Esophagus (tissue), 2 donors: ENCODE measurements around the gene NFIA. TPM values are rescaled to one million over a fixed set of nuclear protein-coding genes. Genes with fewer than 3 reads are reported as not detected.

ENCODE experiments used
- H3K27ac ChIP-seq, 2 donors: one replicate each; pipeline ENCODE4 v1.5.1; 2013; ENCODE audit warnings: low read depth in 2 of 2, mild to moderate bottlenecking in 2 of 2, inconsistent platforms in 1 of 2, low read length in 1 of 2, moderate library complexity in 1 of 2
- H3K27me3 ChIP-seq, 2 donors: one replicate each; pipeline ENCODE4 v1.6.1; 2013; ENCODE audit warnings: low read length in 2 of 2, control low read depth in 1 of 2, mild to moderate bottlenecking in 1 of 2; ENCODE audit not compliant: insufficient read depth in 2 of 2, control insufficient read depth in 1 of 2
- H3K36me3 ChIP-seq, 2 donors: one replicate each; pipeline ENCODE4 v1.6.1; 2013; ENCODE audit warnings: low read length in 1 of 2; ENCODE audit not compliant: control insufficient read depth in 2 of 2, insufficient read depth in 2 of 2
- H3K4me1 ChIP-seq, 2 donors: one replicate each; pipeline ENCODE4 v1.6.1; 2013; ENCODE audit warnings: low read length in 1 of 2; ENCODE audit not compliant: control insufficient read depth in 2 of 2, insufficient read depth in 2 of 2
- H3K4me3 ChIP-seq, 2 donors: one replicate each; pipeline ENCODE4 v1.5.1; 2013; ENCODE audit warnings: low read length in 2 of 2, mild to moderate bottlenecking in 2 of 2, low read depth in 1 of 2, moderate library complexity in 1 of 2
- H3K9me3 ChIP-seq, 2 donors: one replicate each; pipeline ENCODE4 v1.6.1; 2013; ENCODE audit warnings: mild to moderate bottlenecking in 2 of 2, low read depth in 1 of 2, low read length in 1 of 2, moderate library complexity in 1 of 2; ENCODE audit not compliant: control insufficient read depth in 2 of 2, insufficient read depth in 1 of 2
- WGBS, 2 donors: extraction: QIAGEN DNeasy Blood & Tissue Kit; methylation state at CpG; one replicate each; pipeline ENCODE4 v1.1.7; 2013; 5-methylcytosine and 5-hydroxymethylcytosine counted together
- polyA plus RNA-seq, 2 donors: library from polyadenylated mRNA; stranded (reverse); fragments of 200-250 nt; gene quantifications; one replicate each; pipeline ENCODE4 v1.2.3, GENCODE V29; 2013
- donor health status: healthy with polysubstance abuse.
- donor health status: Bipolar disorder and iron deficiency.

NFIA gene
- polyA plus RNA-seq, 2 donors, result 9.0 to 11.0 TPM

DNA sequence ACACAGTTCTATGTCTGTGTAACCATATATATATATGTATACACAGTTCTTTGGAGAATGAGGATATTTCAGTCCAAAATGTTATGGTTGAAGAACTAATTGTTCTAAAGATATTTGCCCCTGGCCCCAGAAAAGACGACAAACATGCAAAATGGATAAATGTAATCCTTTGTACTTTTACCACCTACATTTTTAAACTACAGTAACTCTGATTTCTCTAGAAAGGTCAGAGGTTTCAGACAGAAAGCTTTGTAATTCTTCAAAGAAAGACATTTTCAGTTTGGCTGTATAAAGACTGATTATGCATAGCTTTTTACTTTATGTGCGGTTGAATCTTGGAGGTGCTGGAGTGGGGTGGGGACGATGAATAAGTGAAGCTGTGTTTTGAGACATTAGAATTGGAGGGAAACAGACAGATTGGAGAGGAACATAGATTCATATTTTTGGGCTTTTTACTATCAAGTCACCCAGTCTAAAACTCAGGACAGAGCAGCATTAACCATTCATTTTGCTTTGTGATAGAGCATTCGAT, 16.6 kb downstream of the NFIA start:
- no peaks in the 10 kb centered on the region for H3K9me3 ChIP-seq
- no peaks in the 10 kb centered on the region for H3K4me1 ChIP-seq
- H3K27me3 ChIP-seq, result no peaks in the 10 kb centered on the region
- no peak overlapping the region for H3K27ac ChIP-seq
- H3K4me3 ChIP-seq, result no peak overlapping the region
- H3K36me3 ChIP-seq, result no peaks in the 10 kb centered on the region
- 82 to 86% methylated on average over 4 of the region's 4 CpGs for WGBS, 2 donors

DNA sequence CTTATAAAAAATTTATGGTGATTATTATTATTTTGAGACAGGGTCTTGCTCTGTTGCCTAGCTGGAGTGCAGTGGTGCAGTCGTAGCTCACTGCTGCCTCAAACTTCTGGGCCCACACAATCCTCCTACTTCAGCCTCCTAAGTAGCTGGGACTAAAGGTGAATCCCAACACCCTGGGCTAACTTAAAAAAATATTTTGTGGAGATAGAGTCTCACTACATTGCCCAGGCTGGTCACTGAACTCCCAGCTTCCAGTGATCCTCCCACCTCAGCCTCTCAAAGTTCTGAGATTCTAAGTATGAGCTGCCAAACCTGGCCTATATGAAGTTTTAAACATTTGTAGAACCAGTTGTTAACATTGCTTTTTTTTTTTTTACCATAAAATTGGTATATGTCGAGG, 18.2 kb downstream of the NFIA start:
- WGBS, 2 donors, result 96 to 97% methylated on average over 2 of the region's 2 CpGs
- Histone ChIP-seq H3K4me1 (no peaks in the 10 kb centered on the region), H3K9me3 (no peaks in the 10 kb centered on the region)

DNA sequence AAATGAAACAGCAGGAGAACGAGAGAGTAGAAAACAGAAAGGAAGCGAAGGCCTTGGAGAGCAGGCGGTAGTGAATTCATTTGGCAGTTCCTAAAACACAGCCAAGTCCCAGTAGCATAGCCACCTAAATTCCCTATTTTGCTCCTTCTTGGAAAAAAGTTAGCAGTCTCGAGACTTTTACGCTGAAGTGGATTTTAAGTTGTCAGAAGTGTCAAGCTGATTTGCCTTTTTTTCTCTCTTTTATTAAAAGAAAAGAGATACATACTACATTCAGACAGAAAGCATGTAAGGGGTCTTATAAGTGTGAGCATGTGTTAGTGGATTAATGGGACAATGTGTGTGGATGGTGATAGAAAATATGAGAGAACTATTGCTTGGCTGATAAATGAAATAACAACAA, 19.2 kb downstream of the NFIA start:
- Histone ChIP-seq H3K27ac (no peak overlapping the region), H3K36me3 (no peaks in the 10 kb centered on the region), H3K27me3 (no peaks in the 10 kb centered on the region), H3K4me1 (no peaks in the 10 kb centered on the region), H3K9me3 (no peaks in the 10 kb centered on the region), H3K4me3 (no peak overlapping the region)
- 63 to 79% methylated on average over 5 of the region's 5 CpGs for WGBS, 2 donors

More for the DNA sequence above, 18.2 kb downstream of the NFIA start:
- no peaks in the 10 kb centered on the region for H3K36me3 ChIP-seq
- no peak overlapping the region for H3K27ac ChIP-seq
- no peaks in the 10 kb centered on the region for H3K27me3 ChIP-seq
- H3K4me3 ChIP-seq, result no peak overlapping the region

DNA sequence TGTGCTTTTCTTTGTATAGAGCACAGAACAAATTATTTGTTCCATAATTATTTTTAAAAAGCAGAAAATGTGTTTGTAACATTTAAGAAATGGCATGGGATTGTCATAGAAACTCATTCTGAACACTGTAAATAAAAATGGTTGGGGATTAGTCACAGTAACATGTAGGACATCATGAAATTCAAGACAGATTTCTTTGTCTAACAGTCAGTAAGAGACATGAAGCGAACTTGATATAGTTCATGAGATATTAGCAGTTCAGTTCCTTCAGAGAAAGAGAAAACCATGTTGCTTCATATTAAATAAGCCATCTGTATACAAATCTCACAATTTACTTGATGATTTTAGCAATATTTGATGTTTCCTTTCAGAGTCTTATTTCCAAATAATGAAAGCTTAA, 19.7 kb downstream of the NFIA start:
- Histone ChIP-seq H3K36me3 (no peaks in the 10 kb centered on the region), H3K4me1 (no peaks in the 10 kb centered on the region), H3K27ac (no peak overlapping the region), H3K9me3 (no peaks in the 10 kb centered on the region), H3K27me3 (no peaks in the 10 kb centered on the region), H3K4me3 (no peak overlapping the region)
- WGBS, 2 donors, result 56 to 57% methylated on average over 1 of the region's 1 CpG

DNA sequence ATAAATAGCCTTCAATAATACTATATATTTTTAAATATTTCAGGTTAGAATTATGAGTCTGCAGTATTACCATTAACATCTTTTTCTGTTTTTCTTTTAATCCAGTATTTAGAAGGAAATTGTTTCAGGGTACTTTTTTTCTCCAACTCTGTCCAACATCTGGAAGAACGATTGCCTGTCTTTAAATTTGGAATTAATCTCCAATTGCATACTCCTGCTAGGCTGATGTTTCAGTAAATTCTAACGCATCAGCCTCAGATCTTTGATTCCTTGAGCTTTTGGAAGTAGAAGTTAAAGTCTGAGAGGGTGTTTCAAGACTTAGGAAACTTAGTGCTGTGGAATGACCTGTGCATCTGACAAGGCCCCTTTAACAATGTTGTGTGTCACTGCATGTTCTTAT, 20.3 kb downstream of the NFIA start:
- Histone ChIP-seq H3K4me3 (no peak overlapping the region), H3K36me3 (no peaks in the 10 kb centered on the region), H3K4me1 (no peaks in the 10 kb centered on the region), H3K9me3 (no peaks in the 10 kb centered on the region), H3K27ac (no peak overlapping the region), H3K27me3 (no peaks in the 10 kb centered on the region)
- WGBS, 2 donors, result 56 to 58% methylated on average over 2 of the region's 2 CpGs

DNA sequence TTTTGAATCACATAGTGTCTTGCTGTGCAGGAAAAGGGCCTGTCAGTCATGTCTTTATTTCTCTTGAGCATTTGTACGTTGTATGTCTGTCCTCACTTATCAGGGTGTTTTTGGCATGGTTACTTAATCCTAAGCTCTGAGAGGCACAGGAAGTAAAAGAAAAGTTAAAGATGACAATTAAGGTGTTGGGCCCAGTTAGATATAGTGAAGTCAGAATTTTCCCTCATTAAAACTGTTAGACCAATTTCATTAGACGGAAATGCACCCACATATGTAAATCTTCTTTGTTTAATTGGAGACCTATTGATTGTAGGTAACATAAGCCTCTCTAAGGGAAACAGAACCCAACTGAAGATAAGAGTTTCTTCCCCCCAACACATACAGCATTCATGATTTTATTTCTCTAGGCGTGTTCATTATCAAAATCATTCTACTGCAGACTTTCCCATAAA, 21.9 kb downstream of the NFIA start:
- no peak overlapping the region for H3K4me3 ChIP-seq
- H3K27ac ChIP-seq, result no peak overlapping the region
- H3K27me3 ChIP-seq, result no peaks in the 10 kb centered on the region
- H3K9me3 ChIP-seq, result no peaks in the 10 kb centered on the region
- H3K4me1 ChIP-seq, result no peaks in the 10 kb centered on the region
- H3K36me3 ChIP-seq, result no peaks in the 10 kb centered on the region
- 64 to 73% methylated on average over 3 of the region's 3 CpGs for WGBS, 2 donors

DNA sequence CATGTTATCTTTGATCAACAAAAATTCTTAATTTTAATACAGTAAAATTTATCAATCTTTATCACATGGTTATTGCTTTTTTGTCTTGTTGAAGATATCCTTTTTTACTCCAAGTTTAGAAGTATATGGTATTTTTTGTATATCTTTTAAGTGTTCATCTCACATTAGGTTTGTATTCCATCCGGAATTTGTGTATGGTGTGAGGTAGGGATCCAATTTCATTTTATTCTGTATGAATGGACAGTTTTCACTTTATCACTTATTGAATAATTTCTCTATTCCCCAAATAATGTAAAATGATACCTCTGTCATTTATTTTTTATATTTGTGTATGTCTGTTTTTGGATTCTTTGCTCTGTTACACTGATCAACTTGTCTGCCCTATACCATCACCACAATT, 25.3 kb downstream of the NFIA start:
- H3K4me3 ChIP-seq, result no peak overlapping the region
- no peaks in the 10 kb centered on the region for H3K36me3 ChIP-seq
- H3K27me3 ChIP-seq, result no peaks in the 10 kb centered on the region
- H3K4me1 ChIP-seq, result no peaks in the 10 kb centered on the region
- no peak overlapping the region for H3K27ac ChIP-seq
- H3K9me3 ChIP-seq, result no peaks in the 10 kb centered on the region
- WGBS, 2 donors, result 50 to 100% methylated on average over 1 of the region's 1 CpG

DNA sequence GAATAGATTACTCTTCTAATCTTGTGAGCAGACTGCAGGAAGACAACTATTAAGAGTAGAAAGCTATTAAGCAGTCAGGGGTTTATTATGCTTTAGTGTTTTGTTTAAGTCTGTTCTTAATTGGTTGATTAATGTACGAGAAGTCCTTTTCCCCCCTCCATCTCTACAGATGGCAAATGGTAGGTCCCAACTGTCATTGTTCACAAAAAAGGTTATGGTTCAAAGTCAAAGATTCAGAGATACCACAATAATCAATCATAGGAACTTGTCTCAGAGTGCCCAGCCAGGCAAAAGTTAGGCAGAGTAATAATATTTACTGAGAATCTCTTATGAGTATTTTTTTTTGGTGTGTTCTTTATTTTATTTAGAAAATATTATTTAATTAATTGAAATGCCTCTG, 26.8 kb downstream of the NFIA start:
- Histone ChIP-seq H3K36me3 (no peaks in the 10 kb centered on the region), H3K27me3 (no peaks in the 10 kb centered on the region), H3K27ac (no peak overlapping the region), H3K4me3 (no peak overlapping the region), H3K9me3 (no peaks in the 10 kb centered on the region), H3K4me1 (no peaks in the 10 kb centered on the region)
- 43 to 54% methylated on average over 1 of the region's 1 CpG for WGBS, 2 donors

DNA sequence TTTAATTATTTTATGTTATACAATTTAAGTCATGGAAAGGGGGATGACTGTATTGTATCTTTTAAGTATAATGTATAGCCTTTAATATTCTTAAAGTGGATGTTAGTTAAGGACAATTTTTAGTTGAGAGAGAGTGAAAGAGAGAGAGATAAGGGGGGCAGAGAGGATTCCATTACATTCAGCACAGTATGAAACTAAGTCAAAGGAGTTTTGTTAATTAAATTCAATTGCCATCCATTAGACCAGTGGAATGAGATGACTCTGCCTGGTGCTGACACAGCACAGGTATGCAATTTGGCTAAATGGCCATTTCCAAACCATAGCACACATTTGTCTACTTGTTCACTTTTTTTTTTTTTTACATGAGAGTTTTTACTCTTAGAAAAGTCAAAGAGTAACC, 27.5 kb downstream of the NFIA start:
- Histone ChIP-seq H3K27ac (peak overlapping the region in 1 of 2 donors; percentile 21), H3K4me3 (no peak overlapping the region), H3K36me3 (no peaks in the 10 kb centered on the region), H3K4me1 (no peaks in the 10 kb centered on the region), H3K9me3 (no peaks in the 10 kb centered on the region), H3K27me3 (no peaks in the 10 kb centered on the region)

DNA sequence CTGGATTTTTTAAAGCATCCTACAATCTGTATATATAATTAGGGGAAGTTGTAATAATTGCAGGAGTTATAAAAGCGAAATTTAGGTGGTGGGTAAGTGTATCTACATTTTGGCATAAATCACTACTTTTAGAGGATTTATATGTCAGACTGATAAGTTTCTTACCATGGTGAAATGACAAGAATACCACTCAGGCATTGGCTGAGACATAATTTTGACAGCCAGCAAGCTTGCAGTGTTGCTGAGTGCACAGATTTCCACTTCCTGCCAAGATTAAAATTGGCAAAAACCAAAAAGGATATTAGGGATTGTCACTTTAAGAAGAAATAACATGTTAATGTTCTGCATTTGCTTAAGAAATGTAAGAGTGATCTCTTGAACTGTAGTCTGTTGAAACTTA, 28.2 kb downstream of the NFIA start:
- WGBS, 2 donors, result 80 to 82% methylated on average over 1 of the region's 1 CpG

More for the DNA sequence above, 28.2 kb downstream of the NFIA start:
- Histone ChIP-seq H3K4me1 (peaks cover 0 to 2% of the 10 kb centered on the region in 2 donors), H3K9me3 (no peaks in the 10 kb centered on the region), H3K36me3 (no peaks in the 10 kb centered on the region), H3K27me3 (no peaks in the 10 kb centered on the region), H3K4me3 (no peak overlapping the region), H3K27ac (no peak overlapping the region)
